Subcutaneous adipose tissue (tissue), 4 donors: ENCODE measurements around the gene C20orf173. TPM values are rescaled to one million over a fixed set of nuclear protein-coding genes. Genes with fewer than 3 reads are reported as not detected.

Experiments
- CTCF ChIP-seq: fragments of 450-650 bp; IDR thresholded peaks from one replicate; pipeline ENCODE4 v1.5.1; 2016; ENCODE audit warnings: low read depth, mild to moderate bottlenecking, control low read depth, antibody characterized with exemption, moderate library complexity
- total RNA-seq, 4 donors: library from RNA; depleted of rRNA; stranded (reverse); fragments of >200 nt; gene quantifications; one replicate each; pipeline ENCODE4 v1.1.0, GENCODE V29; 2016

The C20orf173 gene
- total RNA-seq = not detected

- no peak for TF ChIP-seq CTCF
Observed at GRCh38 chr20:35529552-35529951, at the start of gene C20orf173. Gene C20orf173 (minus strand): TSS chr20:35529652. CDS start chr20:35529373, 279 bp downstream.

- TF ChIP-seq CTCF = no peak
Observed at GRCh38 chr20:35579196-35579595, 49.7 kb upstream of the C20orf173 start.

- no peak for TF ChIP-seq CTCF
Observed at GRCh38 chr20:35578469-35578868, 49.0 kb upstream of the C20orf173 start.

GRCh38 chr20:35576816-35577215 lies 47.4 kb upstream of the C20orf173 start:
- no peak for TF ChIP-seq CTCF

GRCh38 chr20:35575958-35576357 lies 46.5 kb upstream of the C20orf173 start:
- no peak for TF ChIP-seq CTCF

- no peak for TF ChIP-seq CTCF
Observed at GRCh38 chr20:35572838-35573237, 43.4 kb upstream of the C20orf173 start.

- no peak for TF ChIP-seq CTCF
Observed at GRCh38 chr20:35571555-35571954, 42.1 kb upstream of the C20orf173 start.
